Myocyte (in vitro differentiated cells): ENCODE measurements around the gene MAN1A2. TPM values are rescaled to one million over a fixed set of nuclear protein-coding genes. Genes with fewer than 3 reads are reported as not detected.
"Not testable (repeated sequence)": the region's sequence is repeated elsewhere in the genome, so short reads cannot be mapped to it uniquely, and the experiment has no call there.

Experiments
- DNase-seq: peaks from one replicate; pipeline ENCODE4 v3.0.0-alpha.2; 2012; ENCODE audit warnings: low read depth
- total RNA-seq: library from RNA; depleted of rRNA; stranded (reverse); fragments of >200 nt; gene quantifications from 2 replicates; pipeline ENCODE4 v1.2.3, GENCODE V29; 2014

The MAN1A2 gene
- total RNA-seq, 1 donor from 2014 or later = 46.0 TPM

DNA sequence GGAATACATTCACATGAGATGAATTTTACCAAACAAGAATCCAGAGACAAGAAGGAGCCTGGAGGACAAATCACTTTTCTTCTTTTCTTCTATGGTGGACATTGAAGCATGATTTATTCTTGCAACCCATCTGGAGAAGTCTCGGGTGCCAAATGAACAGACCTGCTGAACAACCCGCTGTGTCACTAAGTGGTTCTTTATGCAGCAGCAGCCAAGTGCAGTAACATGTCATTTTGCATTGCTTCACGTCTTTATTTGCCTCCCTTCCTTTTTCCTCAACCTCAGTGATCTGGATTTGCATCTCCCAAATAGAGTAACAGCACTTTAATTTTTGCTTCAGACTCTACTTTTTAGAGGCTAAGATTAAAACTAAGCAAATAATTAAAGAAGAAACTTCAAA lies 188.6 kb downstream of the MAN1A2 start:
- DNase-seq = no peak

DNA sequence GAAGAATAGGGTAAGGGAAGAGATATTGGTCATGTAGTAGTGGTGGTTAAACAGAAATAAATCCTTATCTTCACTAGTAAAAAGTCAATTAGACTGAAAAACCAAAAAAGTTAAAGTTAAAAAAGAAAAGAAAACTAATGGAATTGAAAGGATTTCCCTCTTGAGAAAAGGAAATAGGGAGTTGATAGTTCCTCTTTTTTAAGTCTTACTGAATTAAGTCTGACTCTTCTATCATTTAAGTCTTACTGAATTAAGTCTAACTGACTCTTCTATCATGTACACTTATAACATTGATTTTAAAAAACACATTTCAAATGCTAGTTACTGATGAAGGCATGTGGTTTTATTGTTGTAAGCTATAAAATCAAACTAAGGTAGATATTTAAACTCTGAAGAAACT lies 189.1 kb downstream of the MAN1A2 start:
- DNase-seq = no peak

DNA sequence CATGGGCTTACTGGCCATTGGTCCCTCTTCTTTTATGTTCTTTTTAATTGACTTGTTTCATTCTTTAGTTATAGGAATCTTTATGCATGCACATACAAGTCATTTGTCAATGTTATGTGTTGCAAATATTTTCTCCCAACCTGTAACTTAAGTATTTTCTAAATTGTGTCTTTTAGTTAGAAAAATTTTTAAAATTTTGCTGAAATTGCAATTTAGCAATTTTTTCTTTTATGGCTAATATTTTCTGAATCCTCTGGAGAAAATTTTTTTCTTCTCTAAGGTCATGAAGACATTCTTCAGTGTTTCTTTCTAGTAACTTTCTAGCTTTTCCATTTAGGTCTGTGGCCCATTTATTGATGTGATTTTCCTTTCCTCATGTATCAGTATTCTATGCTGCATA lies 189.7 kb downstream of the MAN1A2 start:
- DNase-seq = no peak

- DNase-seq = not testable (repeated sequence)
Measured at GRCh38 chr1:117558451-117558850, 191.2 kb downstream of the MAN1A2 start.

GRCh38 chr1:117559139-117559538 lies 191.9 kb downstream of the MAN1A2 start:
- DNase-seq = no peak

- no peak for DNase-seq
Measured at GRCh38 chr1:117559985-117560384, 192.7 kb downstream of the MAN1A2 start.

DNA sequence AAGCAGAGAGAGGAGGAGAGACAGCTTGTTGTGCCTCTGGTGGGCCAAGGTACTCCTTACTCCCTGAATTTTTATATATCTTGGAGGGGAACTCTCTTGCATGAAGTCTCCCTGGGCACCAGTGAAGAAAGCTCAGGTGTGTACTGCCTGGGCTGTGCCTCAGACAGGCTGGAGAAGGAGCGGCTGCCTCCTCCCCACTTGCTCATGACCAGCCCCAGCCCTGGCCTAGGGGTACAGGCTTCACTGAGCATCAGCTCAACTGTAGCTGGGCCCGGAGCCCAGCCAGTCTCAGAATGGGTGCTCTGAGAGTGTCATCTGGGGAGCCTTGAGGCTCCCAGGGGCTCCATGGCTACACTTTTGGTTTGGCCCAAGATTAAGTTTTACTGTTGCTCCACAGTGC lies 193.8 kb downstream of the MAN1A2 start:
- DNase-seq = no peak

DNA sequence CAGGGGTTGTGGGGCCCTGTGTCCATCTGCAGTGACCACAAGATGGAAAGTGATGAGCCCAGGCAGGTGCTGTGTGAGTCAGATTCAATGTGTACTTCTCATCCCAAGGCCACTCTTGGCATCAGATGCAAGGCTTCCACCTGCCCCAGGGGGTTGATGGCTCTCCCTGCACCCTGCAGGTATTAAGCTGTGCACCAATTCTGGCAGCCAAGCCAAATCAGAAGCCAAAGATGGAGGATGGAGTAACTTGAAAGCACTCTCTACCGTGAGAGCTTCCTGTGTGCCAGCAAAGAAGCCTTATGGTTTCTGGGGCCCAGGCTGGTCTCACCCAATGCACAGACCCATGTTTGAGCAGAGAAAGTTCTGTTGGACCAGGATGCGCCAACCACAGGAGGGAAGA lies 194.3 kb downstream of the MAN1A2 start:
- DNase-seq = no peak

DNA sequence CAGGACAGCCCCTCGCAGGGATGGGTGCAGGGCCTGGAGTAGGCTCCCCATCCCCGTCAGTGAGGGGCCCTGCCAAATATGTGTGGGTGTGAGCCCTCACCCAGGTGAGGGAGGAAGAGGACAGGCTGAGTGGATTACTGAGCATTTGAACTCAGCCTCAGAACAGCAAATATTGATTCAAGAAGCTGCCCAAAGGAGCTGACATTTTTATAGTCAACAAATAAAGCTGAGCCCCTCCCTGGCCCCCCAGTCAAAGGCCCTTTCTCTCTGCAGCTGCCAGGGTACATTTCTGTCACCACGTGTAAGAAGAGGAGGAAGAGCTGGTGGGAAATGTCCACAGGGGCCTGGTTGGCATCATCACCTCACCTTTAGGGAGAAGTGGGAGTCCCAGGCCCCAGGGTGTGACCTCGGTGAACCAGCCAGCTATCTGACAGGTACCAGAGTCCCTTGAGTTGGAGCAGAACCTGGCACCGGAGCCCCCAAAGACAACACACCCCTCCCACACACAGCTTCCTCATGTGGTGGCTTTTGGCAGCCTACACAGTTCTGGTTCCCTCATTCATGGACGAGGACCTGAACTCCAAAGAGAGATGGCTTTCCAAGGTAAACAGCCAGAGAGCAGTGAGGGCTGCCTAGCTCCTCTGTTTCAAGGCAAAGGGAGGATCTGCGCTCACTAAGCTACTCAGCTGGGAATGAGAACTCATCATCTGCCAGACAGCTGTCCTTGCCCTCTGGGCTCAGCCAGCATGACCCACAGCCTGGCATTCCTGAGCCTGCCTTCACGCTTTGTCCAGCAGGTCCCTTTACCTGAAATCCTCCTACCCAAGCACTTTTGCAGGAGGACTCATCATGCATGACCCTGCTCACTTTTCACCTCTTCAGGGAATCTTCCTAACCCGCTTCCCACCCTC lies 195.6 kb downstream of the MAN1A2 start:
- DNase-seq = peak; percentile 23

- no peak for DNase-seq
Measured at GRCh38 chr1:117563492-117563875, 196.2 kb downstream of the MAN1A2 start.

- DNase-seq = no peak
Measured at GRCh38 chr1:117564227-117565075, 197.2 kb downstream of the MAN1A2 start.

- DNase-seq = no peak
Measured at GRCh38 chr1:117565076-117565556, 197.9 kb downstream of the MAN1A2 start.

GRCh38 chr1:117565745-117566455 lies 198.7 kb downstream of the MAN1A2 start:
- DNase-seq = no peak

- no peak for DNase-seq
Measured at GRCh38 chr1:117566556-117566955, 199.3 kb downstream of the MAN1A2 start.

DNA sequence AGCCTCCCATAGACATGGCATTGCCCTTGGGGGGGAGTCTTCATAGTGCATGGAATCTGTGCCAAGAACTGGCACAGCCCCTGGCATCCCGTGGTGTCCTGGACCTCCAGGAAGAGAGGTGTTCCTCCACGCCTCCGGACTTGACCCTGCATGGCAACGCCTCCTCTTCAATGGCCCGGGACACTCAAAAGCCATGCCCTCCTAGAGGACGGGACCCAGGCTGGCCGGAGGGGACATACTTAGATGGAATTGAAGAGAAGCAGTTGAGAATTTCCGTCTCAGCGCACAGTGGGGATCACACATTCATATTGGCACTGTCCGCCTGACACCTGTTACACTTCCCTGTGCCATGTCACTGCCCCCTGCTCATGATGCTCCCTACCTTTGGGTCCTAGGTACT lies 200.2 kb downstream of the MAN1A2 start:
- no peak for DNase-seq

DNA sequence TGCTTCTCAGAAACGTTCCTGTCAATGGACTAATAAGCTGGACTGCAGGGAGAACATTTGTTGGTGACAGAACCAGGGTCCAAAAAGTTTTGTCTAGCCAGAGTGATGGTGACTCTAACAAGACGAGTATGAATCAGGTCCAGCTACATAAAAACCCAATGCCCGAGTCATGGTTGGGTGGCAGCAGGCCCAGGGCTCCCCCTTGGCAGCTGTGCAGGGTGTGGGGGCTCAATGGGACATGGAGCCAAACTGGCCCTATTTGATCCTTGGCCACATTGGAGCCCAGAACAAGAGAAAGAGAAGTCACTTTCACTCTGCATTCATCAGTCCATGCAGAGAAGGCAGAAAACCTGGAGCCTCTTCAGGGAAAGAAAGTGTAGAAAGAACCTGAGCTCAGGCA lies 200.7 kb downstream of the MAN1A2 start:
- no peak for DNase-seq

DNA sequence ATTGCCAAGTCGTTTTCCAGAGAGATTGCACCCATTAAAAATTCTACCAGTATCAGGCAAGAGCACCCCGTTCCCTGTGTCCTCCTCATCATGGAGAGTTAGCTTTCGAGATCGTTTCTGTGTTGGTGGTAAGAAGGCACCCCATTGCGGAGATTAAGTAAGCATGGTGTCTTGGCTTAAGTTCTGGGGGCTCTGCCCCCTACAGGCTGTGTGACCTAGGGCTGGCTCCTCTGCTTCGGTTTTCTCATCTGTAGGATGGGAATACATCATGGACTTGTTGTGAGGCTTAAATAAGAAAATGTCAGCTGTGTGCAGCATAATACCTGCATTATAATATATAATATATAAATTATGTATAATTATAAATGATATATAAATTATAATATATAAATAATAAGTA lies 201.8 kb downstream of the MAN1A2 start:
- no peak for DNase-seq

- no peak for DNase-seq
Measured at GRCh38 chr1:117569856-117570255, 202.6 kb downstream of the MAN1A2 start.

DNA sequence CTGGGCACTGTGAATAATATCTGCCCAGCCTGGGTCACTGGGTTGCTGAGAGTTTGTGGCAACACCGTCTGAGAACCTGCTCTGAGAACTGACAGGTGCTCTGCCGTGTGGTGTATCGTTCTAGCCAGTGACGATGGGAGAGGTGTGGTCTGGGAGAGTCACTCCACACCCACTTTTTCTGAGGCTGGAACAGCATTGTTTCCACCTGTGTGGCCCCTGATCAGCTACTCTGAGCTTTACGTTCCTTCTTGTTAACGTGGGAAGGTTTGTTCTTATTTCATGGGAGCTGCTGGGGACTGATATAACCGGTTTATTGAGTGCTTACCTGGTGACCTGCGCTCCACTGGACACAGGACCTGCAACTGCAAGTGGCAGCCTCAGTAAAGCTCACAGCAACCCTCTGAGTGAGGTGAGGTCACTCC lies 203.8 kb downstream of the MAN1A2 start:
- peak; percentile 22 for DNase-seq

DNA sequence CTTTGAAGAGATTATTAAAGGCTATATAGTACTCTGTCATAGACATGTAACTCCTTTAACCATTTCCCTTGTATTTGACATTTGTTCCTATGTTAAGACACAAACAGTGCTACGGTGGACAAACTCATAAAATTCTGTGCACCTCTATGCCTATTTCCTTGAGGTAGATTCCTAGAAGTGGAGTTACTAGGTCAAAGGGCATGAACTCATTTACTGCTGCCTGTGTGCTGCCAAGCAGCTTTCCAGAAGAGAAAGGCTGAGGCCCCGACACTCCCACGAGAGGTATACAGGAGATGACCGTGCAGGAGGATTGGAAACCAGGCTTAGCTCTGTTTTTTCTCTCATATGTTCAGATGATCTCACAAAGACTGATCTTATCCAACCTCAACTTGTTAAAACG lies 204.2 kb downstream of the MAN1A2 start:
- no peak for DNase-seq

DNA sequence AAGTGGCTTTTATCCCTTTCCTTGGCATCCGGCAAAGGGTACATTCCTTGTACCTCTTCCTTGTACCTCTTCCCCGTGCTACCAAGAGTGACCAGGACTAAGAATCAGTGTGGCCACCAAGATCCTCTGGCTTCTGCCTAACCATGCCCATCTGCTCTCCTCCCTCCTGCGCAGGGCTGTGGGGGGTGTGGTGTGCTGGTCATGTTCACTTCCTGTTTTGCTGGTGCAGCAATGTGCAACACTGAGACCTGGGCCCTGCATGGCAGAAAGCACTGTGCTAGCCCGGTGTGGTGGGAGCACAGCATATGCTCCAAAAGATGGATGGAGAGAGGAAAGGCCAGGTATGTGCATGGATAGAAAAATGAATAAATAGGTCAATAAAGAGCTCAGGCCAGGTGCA lies 205.3 kb downstream of the MAN1A2 start:
- DNase-seq = no peak
